ENCODE data around the gene TOLLIP.

GRCh38 chr11:1227551-1228100 lies 81.8 kb downstream of the TOLLIP start:
- TF ChIP-seq POLR2AphosphoS5 (IDR thresholded peaks at IDR 0.05; ENCODE audit: low read depth, low read length) (no peak), POLR2A (IDR thresholded peaks at IDR 0.05; ENCODE audit: low read depth, low read length) (no peak)

Data from GM12891 (cell line).